SK-N-SH treated with all-trans-retinoic acid at 6 μM for 48 hours (cell line): Measurements from ENCODE around the gene USP17L20.
"Not testable (repeated sequence)": the region's sequence is repeated elsewhere in the genome, so short reads cannot be mapped to it uniquely, and the experiment has no call there.

Experiments used
- ESRRG ChIP-seq: fragments of 250-450 bp; sonication (Bioruptor Pico); IDR thresholded peaks from 2 replicates; pipeline ENCODE4 v1.6.1; 2021; ENCODE audit warnings: mild to moderate bottlenecking
- GLIS3 ChIP-seq: fragments of 250-450 bp; sonication (Bioruptor Pico); IDR thresholded peaks from 2 replicates; pipeline ENCODE4 v1.5.0; 2020; ENCODE audit warnings: mild to moderate bottlenecking, moderate library complexity
- PATZ1 ChIP-seq: fragments of 250-450 bp; sonication (Bioruptor Pico); IDR thresholded peaks from 2 replicates; pipeline ENCODE4 v1.8.0; 2020; ENCODE audit warnings: mild to moderate bottlenecking, moderate library complexity, borderline replicate concordance
- POU6F1 ChIP-seq: fragments of 250-450 bp; sonication (Bioruptor Pico); IDR thresholded peaks from 2 replicates; pipeline ENCODE4 v1.8.0; 2021; ENCODE audit warnings: low read depth, mild to moderate bottlenecking, moderate library complexity, borderline replicate concordance
- TSHZ2 ChIP-seq: fragments of 250-450 bp; sonication (Bioruptor Pico); IDR thresholded peaks from 2 replicates; pipeline ENCODE4 v1.5.0; 2020; ENCODE audit warnings: mild to moderate bottlenecking, moderate library complexity

- not testable (repeated sequence) for TF ChIP-seq ESRRG (CRISPR knock-in tag); PATZ1; POU6F1 (CRISPR knock-in tag); TSHZ2 (CRISPR knock-in tag); GLIS3
Observed at GRCh38 chr4:9214701-9215100, 43.2 kb upstream of the USP17L20 start.
